Erythroblast (primary cell): Measurements from ENCODE around the gene LLGL1.

Experiments used
- DNase-seq, 2 experiments: peaks; one replicate each; lab custom pipeline; 2025; lab: John Stamatoyannopoulos, UW
- GATA1 ChIP-seq: IDR thresholded peaks from 2 replicates; pipeline ENCODE4 v1.6.1; 2011; ENCODE audit warnings: low read depth, mild to moderate bottlenecking, control low read depth, low read length, moderate library complexity
- POLR2A ChIP-seq: IDR thresholded peaks from 2 replicates; pipeline ENCODE4 v1.6.1; 2011; ENCODE audit warnings: mild to moderate bottlenecking, low read length

The LLGL1 gene

GRCh38 chr17:18257268-18257981 lies 32.0 kb downstream of the LLGL1 start:
- TF ChIP-seq GATA1 (no peak), POLR2A (no peak)
- no peak for DNase-seq

- TF ChIP-seq GATA1 (no peak), POLR2A (no peak)
These were observed 32.5 kb downstream of the LLGL1 start for GRCh38 chr17:18257982-18258355.

DNA sequence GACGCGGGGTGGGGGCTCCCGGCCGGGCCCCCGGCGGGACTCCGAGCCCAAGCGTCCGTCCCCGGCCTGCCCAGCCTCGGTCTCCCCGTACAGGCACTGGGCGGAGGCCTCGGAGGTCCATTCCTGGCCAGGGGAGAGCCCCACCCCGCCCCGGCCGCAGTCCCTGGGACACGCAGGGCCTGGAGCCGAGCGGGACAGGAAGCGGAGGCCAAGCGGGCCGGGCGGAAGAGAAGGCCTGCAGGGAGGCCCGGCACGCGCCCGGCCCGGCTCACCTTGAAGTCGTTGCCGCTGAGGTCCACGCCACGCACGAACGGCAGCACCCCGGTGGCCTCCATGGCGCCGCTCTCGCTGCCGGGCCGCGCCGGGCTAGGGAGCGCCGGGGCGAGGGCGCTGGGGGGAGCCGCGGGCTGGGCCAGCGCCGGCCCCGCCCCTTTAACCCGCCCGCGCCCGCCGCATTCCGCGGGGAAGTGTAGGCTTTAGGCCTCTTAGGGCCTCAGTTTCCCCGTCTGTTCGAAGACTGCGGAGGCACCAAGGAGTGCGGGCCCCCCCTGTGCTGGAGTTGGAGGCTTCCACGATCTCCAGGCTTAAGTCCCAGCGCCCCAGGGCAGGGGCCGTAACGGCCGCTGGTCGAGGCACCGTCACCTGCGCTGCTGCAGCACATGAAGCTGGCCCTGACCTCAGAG lies 33.1 kb downstream of the LLGL1 start, which contains the start of gene FLII:
FLII (minus strand) TSS at position 383 of the 683 bp plus-strand sequence; CDS start at position 335, 48 bp downstream.
- peak; percentile 63 to 80 for DNase-seq
- TF ChIP-seq POLR2A (peak; percentile 61), GATA1 (no peak)

More at GRCh38 chr17:18257982-18258355, 32.5 kb downstream of the LLGL1 start:
- peak; percentile 70 to 85 for DNase-seq

GRCh38 chr17:18259621-18260331 lies 34.3 kb downstream of the LLGL1 start:
- TF ChIP-seq POLR2A (no peak), GATA1 (no peak)
- DNase-seq: no peak

- TF ChIP-seq GATA1 (no peak), POLR2A (peak; percentile 22)
- DNase-seq: peak; percentile 93 to 94
These were observed 35.1 kb downstream of the LLGL1 start, which contains the start of gene MIEF2 for GRCh38 chr17:18260332-18261145. MIEF2 (plus strand) TSS chr17:18260662; CDS start chr17:18262721, 2,059 bp downstream.

DNA sequence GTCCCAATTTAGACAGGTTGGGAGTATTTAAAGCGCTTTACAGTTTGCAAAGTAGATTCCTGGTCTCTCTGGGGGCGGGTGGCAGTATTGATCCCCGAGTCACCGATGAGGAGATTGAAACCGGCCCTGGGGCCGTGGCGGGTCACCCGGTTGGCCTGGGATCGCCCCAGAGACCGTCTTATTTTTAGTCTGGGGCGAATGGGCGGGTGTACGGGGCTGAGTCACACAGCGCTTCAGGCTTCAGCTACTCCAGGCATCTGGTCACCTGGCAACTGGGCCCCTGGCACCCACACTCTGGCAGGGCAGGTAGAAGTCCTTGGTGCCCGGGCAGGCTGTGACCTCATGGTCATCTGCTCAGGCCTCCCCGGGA lies 35.7 kb downstream of the LLGL1 start:
- peak; percentile 54 to 69 for DNase-seq
- no peak for TF ChIP-seq POLR2A
- no peak for TF ChIP-seq GATA1

DNA sequence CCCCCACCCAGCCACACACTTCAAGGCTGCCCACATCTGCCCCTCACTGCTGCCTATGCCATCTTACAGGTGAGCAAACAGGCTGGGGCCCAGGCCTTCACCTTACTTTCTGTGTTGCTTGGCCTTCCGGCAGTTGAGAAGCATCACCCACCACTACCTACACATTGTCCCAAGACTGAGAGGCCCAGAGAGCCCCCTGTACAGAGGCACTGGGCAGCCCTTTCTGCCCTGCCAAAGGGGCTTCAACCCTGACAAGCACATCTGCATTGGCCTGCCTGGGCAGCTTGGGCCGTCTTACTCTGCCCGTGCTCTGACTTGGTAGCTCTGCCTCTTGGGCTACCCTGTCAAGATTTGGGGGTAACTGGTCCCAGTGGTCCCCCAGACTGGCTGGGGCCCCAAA lies 36.2 kb downstream of the LLGL1 start:
- no peak for DNase-seq
- TF ChIP-seq GATA1 (no peak), POLR2A (no peak)

- no peak for DNase-seq
- TF ChIP-seq POLR2A: no peak
- TF ChIP-seq GATA1: no peak
These were observed 36.7 kb downstream of the LLGL1 start for GRCh38 chr17:18262111-18262510.

GRCh38 chr17:18262641-18263040 lies 37.2 kb downstream of the LLGL1 start:
- DNase-seq: no peak
- TF ChIP-seq POLR2A (no peak), GATA1 (no peak)

DNA sequence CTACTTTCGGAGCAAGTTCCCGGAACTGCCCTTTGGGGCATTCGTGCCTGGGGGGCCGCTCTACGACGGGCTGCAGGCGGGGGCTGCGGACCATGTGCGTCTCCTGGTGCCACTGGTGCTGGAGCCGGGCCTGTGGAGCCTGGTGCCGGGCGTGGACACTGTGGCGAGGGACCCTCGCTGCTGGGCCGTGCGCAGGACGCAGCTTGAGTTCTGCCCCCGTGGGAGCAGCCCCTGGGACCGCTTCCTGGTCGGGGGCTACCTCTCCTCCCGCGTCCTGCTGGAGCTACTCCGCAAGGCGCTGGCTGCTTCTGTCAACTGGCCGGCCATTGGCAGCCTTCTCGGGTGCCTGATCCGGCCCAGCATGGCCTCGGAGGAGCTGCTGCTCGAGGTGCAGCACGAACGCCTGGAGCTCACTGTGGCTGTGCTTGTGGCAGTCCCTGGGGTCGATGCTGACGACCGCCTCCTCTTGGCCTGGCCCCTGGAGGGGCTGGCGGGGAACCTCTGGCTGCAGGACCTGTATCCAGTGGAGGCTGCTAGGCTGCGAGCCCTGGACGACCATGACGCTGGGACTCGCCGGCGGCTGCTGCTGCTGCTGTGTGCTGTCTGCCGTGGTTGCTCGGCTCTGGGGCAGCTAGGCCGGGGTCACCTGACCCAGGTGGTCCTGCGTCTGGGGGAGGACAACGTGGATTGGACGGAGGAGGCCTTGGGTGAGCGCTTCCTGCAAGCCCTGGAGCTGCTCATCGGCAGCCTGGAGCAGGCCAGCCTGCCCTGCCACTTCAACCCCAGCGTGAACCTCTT lies 38.6 kb downstream of the LLGL1 start:
- DNase-seq: no peak
- TF ChIP-seq POLR2A (no peak), GATA1 (no peak)

- DNase-seq: no peak
- TF ChIP-seq POLR2A (peak; percentile 12), GATA1 (no peak)
These were observed 41.9 kb downstream of the LLGL1 start for GRCh38 chr17:18267366-18267765.

DNA sequence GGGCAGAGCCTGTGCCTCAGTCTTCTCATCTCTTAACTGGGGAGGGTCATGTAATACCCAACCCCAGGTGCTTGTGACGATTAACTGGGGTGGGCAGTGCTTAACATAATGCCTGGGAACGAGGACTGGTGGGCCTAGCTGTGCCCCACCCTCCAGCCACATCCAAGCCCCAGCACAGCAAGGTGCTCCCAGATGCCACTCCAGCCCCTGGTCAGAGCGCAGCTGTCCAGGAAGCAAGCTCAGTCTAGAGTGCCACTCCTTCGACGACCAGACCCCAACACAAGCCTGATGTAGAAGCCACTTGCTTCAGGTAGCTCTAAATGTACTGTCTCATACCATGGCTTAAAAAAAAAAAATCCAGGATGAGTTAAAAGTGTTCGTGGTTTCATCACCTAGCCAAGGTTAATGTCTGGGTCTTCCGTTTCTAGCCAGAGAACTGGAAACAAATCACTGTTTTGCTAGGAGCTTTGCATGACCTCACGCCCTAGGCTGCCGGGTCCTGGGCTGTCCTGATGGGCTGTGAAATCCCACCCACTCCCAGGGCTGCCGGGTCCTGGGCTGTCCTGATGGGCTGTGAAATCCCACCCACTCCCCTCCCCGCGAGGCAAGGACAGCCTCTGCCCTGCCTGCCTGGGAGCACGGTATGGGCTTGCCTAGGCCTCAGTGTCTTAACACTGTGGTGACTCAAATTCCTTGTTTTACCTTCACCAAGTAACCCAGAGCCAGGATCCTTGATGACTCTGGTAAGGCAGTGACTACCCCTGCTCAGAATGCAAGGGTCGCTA lies 42.7 kb downstream of the LLGL1 start:
- no peak for DNase-seq
- TF ChIP-seq POLR2A (no peak), GATA1 (no peak)
